ENCODE results near the gene PDP2. TPM values are rescaled to one million over a fixed set of nuclear protein-coding genes. Genes with fewer than 3 reads are reported as not detected.

The PDP2 gene
- total RNA-seq, 1 donor from 2014 or later: 14.0 TPM

DNA sequence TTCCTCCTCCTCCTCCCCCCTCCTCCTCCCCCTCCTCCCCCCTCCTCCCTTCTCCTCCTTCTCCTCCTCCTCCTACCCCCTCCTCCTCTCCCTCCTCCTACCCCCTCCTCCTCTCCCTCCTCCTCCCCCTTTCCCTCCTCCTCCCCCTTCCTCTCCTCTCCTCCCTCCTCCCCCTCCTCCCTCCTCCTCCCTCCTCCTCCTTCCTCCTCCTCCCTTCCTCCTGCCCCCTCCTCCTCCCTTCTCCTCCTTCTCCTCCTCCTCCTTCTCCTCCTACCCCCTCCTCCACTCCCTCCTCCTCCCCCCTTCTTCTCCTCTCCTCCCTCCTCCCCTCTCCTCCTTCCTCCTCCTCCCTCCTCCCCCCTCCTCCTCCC is 6.6 kb upstream of the PDP2 start:
- Histone ChIP-seq H3K36me3 (no peaks in the 10 kb centered on the region), H3K4me1 (peaks cover 8% of the 10 kb centered on the region), H3K27ac (peak overlapping the region; percentile 76), H3K9me3 (no peaks in the 10 kb centered on the region), H3K27me3 (no peaks in the 10 kb centered on the region), H3K4me3 (peak overlapping the region in 1 of 2 donors; percentile 31)
- no peak for TF ChIP-seq POLR2A (IDR thresholded peaks at IDR 0.05)
- TF ChIP-seq, protein P1, sequence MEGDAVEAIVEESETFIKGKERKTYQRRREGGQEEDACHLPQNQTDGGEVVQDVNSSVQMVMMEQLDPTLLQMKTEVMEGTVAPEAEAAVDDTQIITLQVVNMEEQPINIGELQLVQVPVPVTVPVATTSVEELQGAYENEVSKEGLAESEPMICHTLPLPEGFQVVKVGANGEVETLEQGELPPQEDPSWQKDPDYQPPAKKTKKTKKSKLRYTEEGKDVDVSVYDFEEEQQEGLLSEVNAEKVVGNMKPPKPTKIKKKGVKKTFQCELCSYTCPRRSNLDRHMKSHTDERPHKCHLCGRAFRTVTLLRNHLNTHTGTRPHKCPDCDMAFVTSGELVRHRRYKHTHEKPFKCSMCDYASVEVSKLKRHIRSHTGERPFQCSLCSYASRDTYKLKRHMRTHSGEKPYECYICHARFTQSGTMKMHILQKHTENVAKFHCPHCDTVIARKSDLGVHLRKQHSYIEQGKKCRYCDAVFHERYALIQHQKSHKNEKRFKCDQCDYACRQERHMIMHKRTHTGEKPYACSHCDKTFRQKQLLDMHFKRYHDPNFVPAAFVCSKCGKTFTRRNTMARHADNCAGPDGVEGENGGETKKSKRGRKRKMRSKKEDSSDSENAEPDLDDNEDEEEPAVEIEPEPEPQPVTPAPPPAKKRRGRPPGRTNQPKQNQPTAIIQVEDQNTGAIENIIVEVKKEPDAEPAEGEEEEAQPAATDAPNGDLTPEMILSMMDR (IDR thresholded peaks at IDR 0.05): no peak
- DNase-seq (ENCODE audit: extremely low spot score in 2 of 2): no peak
- intact Hi-C loops (cut with DNase I): loop anchor here (10.0 kb wide), 1 partner anchor 469 kb away; no protein-coding TSS in a partner anchor

DNA sequence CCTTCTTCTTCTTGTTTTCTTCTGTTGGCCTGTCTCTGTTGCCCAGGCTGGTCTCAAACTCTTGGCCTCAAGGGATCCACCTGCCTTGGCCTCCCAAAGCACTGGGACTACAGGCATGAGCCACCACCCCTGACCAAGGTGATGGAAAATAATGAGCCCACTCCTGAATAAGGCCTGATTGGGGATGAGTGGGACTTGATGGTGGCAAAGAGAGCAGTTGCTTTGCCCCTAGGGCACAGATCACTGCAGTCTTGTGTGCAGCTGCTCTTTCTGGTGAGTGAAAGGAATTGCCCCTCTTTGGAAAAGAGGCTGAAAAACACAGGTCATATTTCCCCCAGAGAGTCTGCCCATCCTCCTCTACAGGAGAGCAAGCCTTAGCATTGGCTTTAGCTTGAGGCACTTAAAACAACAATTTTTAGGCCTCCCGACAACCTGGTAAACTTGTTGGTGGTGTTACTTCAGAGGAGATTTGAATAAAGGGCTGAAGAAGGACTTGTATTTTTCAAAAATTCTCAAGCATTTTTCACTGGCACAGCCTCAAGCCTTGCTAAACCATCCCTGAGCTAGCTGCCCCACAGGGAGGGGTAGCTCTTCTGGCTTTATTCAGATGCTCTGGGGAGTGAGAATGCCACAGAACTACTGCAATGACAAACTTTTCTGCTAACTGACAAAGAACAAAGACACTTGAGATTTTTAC is 6.1 kb upstream of the PDP2 start:
- no peak for DNase-seq (ENCODE audit: extremely low spot score in 2 of 2)
- Histone ChIP-seq H3K4me3 (no peak overlapping the region), H3K9me3 (no peaks in the 10 kb centered on the region), H3K27me3 (no peaks in the 10 kb centered on the region), H3K36me3 (no peaks in the 10 kb centered on the region), H3K4me1 (peaks cover 8% of the 10 kb centered on the region), H3K27ac (peak overlapping the region; percentile 24)
- no peak for TF ChIP-seq POLR2AphosphoS5 (IDR thresholded peaks at IDR 0.05; ENCODE audit: insufficient read depth in 1 of 2, low read depth in 1 of 2)
- TF ChIP-seq, protein P1 (IDR thresholded peaks at IDR 0.05): no peak
- TF ChIP-seq POLR2A (IDR thresholded peaks at IDR 0.05): no peak
- intact Hi-C loops (cut with DNase I): loop anchor here (10.0 kb wide), 1 partner anchor 469 kb away; no protein-coding TSS in a partner anchor

DNA sequence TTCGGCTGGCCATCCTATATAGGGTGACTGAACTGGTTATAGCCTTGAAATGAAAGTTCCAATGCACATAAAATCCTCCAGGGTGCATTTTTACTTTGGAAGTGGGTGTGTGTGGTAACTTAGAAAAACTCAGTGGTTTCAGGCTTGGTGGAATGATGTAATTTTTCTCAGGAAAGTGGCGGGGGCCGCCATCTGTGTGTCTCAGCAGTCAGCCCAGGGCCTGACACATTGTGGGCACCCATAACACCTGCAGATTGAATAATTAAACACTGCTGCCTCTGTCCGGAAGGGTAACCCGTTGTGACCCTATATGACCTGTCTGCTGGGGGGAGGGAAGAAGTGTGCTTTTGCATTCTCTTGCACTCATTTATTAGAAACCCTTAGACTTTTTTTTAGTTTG is 2.2 kb upstream of the PDP2 start:
- no peak overlapping the region for H3K27ac ChIP-seq
- H3K27me3 ChIP-seq: no peaks in the 10 kb centered on the region
- peaks cover 20% of the 10 kb centered on the region for H3K4me1 ChIP-seq
- H3K9me3 ChIP-seq: no peaks in the 10 kb centered on the region
- H3K4me3 ChIP-seq: no peak overlapping the region
- no peak for TF ChIP-seq POLR2AphosphoS5 (IDR thresholded peaks at IDR 0.05; ENCODE audit: insufficient read depth in 1 of 2, low read depth in 1 of 2)
- TF ChIP-seq, protein P1 (IDR thresholded peaks at IDR 0.05): no peak
- TF ChIP-seq POLR2A (IDR thresholded peaks at IDR 0.05): no peak
- DNase-seq (ENCODE audit: extremely low spot score in 2 of 2): no peak
- H3K36me3 ChIP-seq: no peaks in the 10 kb centered on the region
- intact Hi-C loops (cut with DNase I): loop anchor here (10.0 kb wide), 1 partner anchor 473 kb away; no protein-coding TSS in a partner anchor

DNA sequence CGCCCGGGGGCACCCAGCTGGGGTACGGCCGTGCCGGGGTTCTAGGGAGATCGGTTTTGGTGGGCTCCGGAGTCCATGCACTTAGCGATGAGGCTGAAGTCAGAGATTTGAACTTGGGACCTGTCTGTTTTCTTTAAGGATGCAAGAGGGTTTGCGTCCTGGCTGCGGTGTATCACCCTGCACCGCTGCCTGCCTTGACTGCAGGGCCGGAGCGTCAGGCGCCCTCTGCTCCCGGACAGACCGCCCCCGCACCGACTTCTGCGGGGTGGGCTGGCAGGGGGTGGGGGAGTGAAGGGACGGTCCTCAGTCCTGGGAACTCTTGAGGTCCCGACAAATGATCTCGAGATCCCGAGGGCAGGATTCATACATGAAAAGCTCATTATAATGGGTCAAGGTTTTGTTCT is 701 bp downstream of the PDP2 start:
- TF ChIP-seq, protein P1 (IDR thresholded peaks at IDR 0.05): no peak
- TF ChIP-seq POLR2A (IDR thresholded peaks at IDR 0.05) (no peak), POLR2AphosphoS5 (IDR thresholded peaks at IDR 0.05; ENCODE audit: insufficient read depth in 1 of 2, low read depth in 1 of 2) (no peak)
- no peak for DNase-seq (ENCODE audit: extremely low spot score in 2 of 2)
- intact Hi-C loops (cut with DNase I): no loop called here
- H3K4me3 ChIP-seq: peak overlapping the region; percentile 88 to 93
- H3K4me1 ChIP-seq: peaks cover 20% of the 10 kb centered on the region
- no peaks in the 10 kb centered on the region for H3K9me3 ChIP-seq
- peak overlapping the region; percentile 83 for H3K27ac ChIP-seq
- H3K36me3 ChIP-seq: peaks cover 0 to 13% of the 10 kb centered on the region in 2 donors
- no peaks in the 10 kb centered on the region for H3K27me3 ChIP-seq

DNA sequence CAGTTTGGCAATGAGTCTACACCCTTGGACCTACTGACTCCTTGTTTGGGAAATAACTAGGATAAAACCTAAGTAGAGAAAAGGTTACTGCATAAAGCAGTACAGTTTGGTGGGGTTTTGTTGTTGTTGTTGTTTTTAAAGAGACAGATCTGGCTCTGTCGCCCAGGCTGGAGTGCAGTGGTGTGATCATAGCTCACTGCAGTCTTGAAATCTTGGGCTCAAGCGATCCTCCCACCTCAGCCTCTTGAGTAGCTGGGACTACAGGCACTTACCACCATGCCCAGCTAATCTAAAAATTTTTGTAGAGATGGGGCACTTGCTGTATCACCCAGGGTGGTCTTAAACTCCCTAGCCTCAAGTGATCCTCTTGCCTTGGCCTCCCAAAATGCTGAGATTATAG is 1.2 kb downstream of the PDP2 start:
- peaks cover 0 to 13% of the 10 kb centered on the region in 2 donors for H3K36me3 ChIP-seq
- H3K27me3 ChIP-seq: no peaks in the 10 kb centered on the region
- H3K27ac ChIP-seq: no peak overlapping the region
- intact Hi-C loops (cut with DNase I): no loop called here
- DNase-seq (ENCODE audit: extremely low spot score in 2 of 2): no peak
- no peak for TF ChIP-seq POLR2AphosphoS5 (IDR thresholded peaks at IDR 0.05; ENCODE audit: insufficient read depth in 1 of 2, low read depth in 1 of 2)
- no peak for TF ChIP-seq POLR2A (IDR thresholded peaks at IDR 0.05)
- TF ChIP-seq, protein P1 (IDR thresholded peaks at IDR 0.05): no peak
- peak overlapping the region in 1 of 2 donors; percentile 93 for H3K4me3 ChIP-seq
- H3K9me3 ChIP-seq: no peaks in the 10 kb centered on the region
- H3K4me1 ChIP-seq: peaks cover 20% of the 10 kb centered on the region
